NCI-H2107 treated with DMSO at 0.1 percent for 48 hours (cell line): Measurements from ENCODE around the gene LY6G6C.
A peak's percentile ranks its signal among the peaks of the same experiment; 100 is the strongest.

Experiments used
- DNase-seq: peaks from one replicate; lab custom pipeline; 2025; ENCODE audit not compliant: unreplicated experiment; lab: John Stamatoyannopoulos, UW

LY6G6C gene

GRCh38 chr6:31721351-31722020, at the start of gene LY6G6C:
LY6G6C (minus strand) TSS chr6:31721746; CDS start chr6:31721679, 67 bp downstream.
- no peak for DNase-seq

GRCh38 chr6:31770860-31771259, 49.3 kb upstream of the LY6G6C start:
- no peak for DNase-seq

- DNase-seq, result peak; percentile 2
These were observed 48.3 kb upstream of the LY6G6C start for GRCh38 chr6:31769684-31770371.

- no peak for DNase-seq
These were observed 47.1 kb upstream of the LY6G6C start for GRCh38 chr6:31768363-31769257.

GRCh38 chr6:31767096-31767645, 45.6 kb upstream of the LY6G6C start:
- DNase-seq, result no peak

- no peak for DNase-seq
These were observed 44.6 kb upstream of the LY6G6C start for GRCh38 chr6:31765910-31766794.

- DNase-seq, result no peak
These were observed 44.0 kb upstream of the LY6G6C start for GRCh38 chr6:31765559-31765909.

GRCh38 chr6:31764198-31764597, 42.7 kb upstream of the LY6G6C start:
- no peak for DNase-seq

GRCh38 chr6:31763619-31763940, 42.0 kb upstream of the LY6G6C start:
- no peak for DNase-seq

- DNase-seq, result no peak
These were observed 41.5 kb upstream of the LY6G6C start for GRCh38 chr6:31762878-31763618.

GRCh38 chr6:31762356-31762755, 40.8 kb upstream of the LY6G6C start, which contains the start of gene SAPCD1:
SAPCD1 (plus strand) TSS chr6:31762656; CDS start chr6:31763055, 399 bp downstream.
- no peak for DNase-seq

- DNase-seq, result no peak
These were observed 39.8 kb upstream of the LY6G6C start for GRCh38 chr6:31761343-31761742.

GRCh38 chr6:31760790-31761189, 39.2 kb upstream of the LY6G6C start:
- no peak for DNase-seq

GRCh38 chr6:31758281-31758680, 36.7 kb upstream of the LY6G6C start:
- DNase-seq, result no peak

GRCh38 chr6:31752739-31753319, 31.3 kb upstream of the LY6G6C start:
- no peak for DNase-seq

GRCh38 chr6:31750411-31751022, 29.0 kb upstream of the LY6G6C start:
- DNase-seq, result no peak

- DNase-seq, result no peak
These were observed 27.9 kb upstream of the LY6G6C start for GRCh38 chr6:31749301-31750036.

GRCh38 chr6:31744422-31744821, 22.9 kb upstream of the LY6G6C start:
- DNase-seq, result no peak
